H1 (cell line): ENCODE measurements around the gene CCDC180.

Experiments used
- CEBPB ChIP-seq: IDR thresholded peaks from 2 replicates; pipeline ENCODE4 v1.6.1; 2012; ENCODE audit warnings: low read depth, low read length
- TF ChIP-seq, protein P1 (sequence below), 3 experiments: IDR thresholded peaks; 1 replicate in 2 of 3; 2 replicates in 1 of 3; pipeline versions ENCODE4 v1.5.1 to v1.6.1; 2011; ENCODE audit warnings: low read length in 3 of 3, mild to moderate bottlenecking in 3 of 3, inconsistent platforms in 2 of 3, low read depth in 1 of 3, moderate library complexity in 1 of 3; ENCODE audit not compliant: insufficient read depth in 1 of 3; ENCODE audit errors: control extremely low read depth in 1 of 3

DNA sequence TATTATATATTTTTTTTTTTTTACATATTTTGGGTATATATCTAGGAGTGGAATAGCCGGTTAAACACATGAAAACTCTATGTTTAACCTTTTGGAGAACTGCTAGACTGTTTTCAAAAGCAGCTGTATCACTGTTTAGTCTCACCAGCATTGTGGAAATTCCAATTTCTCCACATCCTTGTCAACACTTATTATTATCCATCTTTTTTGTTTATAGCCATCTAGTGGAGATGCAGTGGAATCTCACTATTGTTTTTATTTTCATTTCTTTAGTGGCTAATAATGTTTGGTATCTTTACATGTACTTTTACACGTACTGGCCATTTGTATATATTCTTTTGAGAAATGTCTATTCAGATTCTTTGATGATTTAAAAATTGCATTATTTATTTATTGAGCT, 22.7 kb upstream of the CCDC180 start:
- TF ChIP-seq, protein P1, sequence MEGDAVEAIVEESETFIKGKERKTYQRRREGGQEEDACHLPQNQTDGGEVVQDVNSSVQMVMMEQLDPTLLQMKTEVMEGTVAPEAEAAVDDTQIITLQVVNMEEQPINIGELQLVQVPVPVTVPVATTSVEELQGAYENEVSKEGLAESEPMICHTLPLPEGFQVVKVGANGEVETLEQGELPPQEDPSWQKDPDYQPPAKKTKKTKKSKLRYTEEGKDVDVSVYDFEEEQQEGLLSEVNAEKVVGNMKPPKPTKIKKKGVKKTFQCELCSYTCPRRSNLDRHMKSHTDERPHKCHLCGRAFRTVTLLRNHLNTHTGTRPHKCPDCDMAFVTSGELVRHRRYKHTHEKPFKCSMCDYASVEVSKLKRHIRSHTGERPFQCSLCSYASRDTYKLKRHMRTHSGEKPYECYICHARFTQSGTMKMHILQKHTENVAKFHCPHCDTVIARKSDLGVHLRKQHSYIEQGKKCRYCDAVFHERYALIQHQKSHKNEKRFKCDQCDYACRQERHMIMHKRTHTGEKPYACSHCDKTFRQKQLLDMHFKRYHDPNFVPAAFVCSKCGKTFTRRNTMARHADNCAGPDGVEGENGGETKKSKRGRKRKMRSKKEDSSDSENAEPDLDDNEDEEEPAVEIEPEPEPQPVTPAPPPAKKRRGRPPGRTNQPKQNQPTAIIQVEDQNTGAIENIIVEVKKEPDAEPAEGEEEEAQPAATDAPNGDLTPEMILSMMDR (IDR thresholded peaks at IDR 0.05; ENCODE audit: control extremely low read depth in 1 of 3, insufficient read depth in 1 of 3, low read depth in 1 of 3, low read length in 3 of 3) = no peak
- no peak for TF ChIP-seq CEBPB
